Activated T-helper 2 cell treated with anti-CD3 and anti-CD28 coated beads, Interferon-gamma antibody, Interleukin-2, Interleukin-4, amounts not matched to agents 10 μg/mL and 5 μg/mL and 100 μg/mL, durations not matched to agents 14 hours and 24 hours and 36 hours (primary cell): ENCODE results near the gene SLC3A2. TPM values are rescaled to one million over a fixed set of nuclear protein-coding genes. Genes with fewer than 3 reads are reported as not detected.

Experiments used
- DNase-seq: peaks from one replicate; pipeline ENCODE4 v3.0.0; 2021; ENCODE audit warnings: low spot score
- H3K27ac Mint-ChIP-seq: one replicate; pipeline ENCODE4 v1.8.0; 2021; ENCODE audit warnings: mixed read lengths
- H3K27me3 Mint-ChIP-seq: one replicate; pipeline ENCODE4 v1.8.0; 2021; ENCODE audit warnings: low read depth, mixed read lengths
- H3K36me3 Mint-ChIP-seq: one replicate; pipeline ENCODE4 v1.8.0; 2021; ENCODE audit warnings: low read depth, mixed read lengths
- H3K4me1 Mint-ChIP-seq: one replicate; pipeline ENCODE4 v1.8.0; 2021; ENCODE audit warnings: low read depth, mixed read lengths
- H3K4me3 Mint-ChIP-seq: one replicate; pipeline ENCODE4 v1.8.0; 2021; ENCODE audit warnings: low read depth, mild to moderate bottlenecking, moderate library complexity, mixed read lengths
- H3K9me3 Mint-ChIP-seq: one replicate; pipeline ENCODE4 v1.8.0; 2021; ENCODE audit warnings: mixed read lengths
- intact Hi-C: fragments of 100-400 bp; cut with micrococcal nuclease; formaldehyde crosslinking; loops from one replicate; pipeline ENCODE4 v1.15.1; 2023
- total RNA-seq: library from RNA; stranded (reverse); gene quantifications from 2 replicates; pipeline ENCODE4 v1.2.3, GENCODE V29; 2022

SLC3A2 gene
- total RNA-seq, 1 donor from 2014 or later, result 286 TPM

- no peak for DNase-seq
- peaks cover 53% of the 10 kb centered on the region for H3K36me3 Mint-ChIP-seq
- no peaks in the 10 kb centered on the region for H3K9me3 Mint-ChIP-seq
- no peak overlapping the region for H3K27ac Mint-ChIP-seq
- H3K27me3 Mint-ChIP-seq, result peaks cover 2% of the 10 kb centered on the region
- no peak overlapping the region for H3K4me3 Mint-ChIP-seq
- peaks cover 20% of the 10 kb centered on the region for H3K4me1 Mint-ChIP-seq
- intact Hi-C loops, result no loop called here
Observed at GRCh38 chr11:62889484-62890437, 9.1 kb downstream of the SLC3A2 start.

GRCh38 chr11:62892077-62892922 is 11.6 kb downstream of the SLC3A2 start:
- no peak for DNase-seq
- H3K27me3 Mint-ChIP-seq, result peaks cover 8% of the 10 kb centered on the region
- intact Hi-C loops, result no loop called here

GRCh38 chr11:62895501-62895900 is 14.8 kb downstream of the SLC3A2 start:
- Mint-ChIP-seq H3K27me3 (peaks cover 16% of the 10 kb centered on the region), H3K9me3 (no peaks in the 10 kb centered on the region), H3K4me1 (peaks cover 10% of the 10 kb centered on the region), H3K36me3 (no peaks in the 10 kb centered on the region), H3K27ac (peak overlapping the region; percentile 1), H3K4me3 (no peak overlapping the region)
- intact Hi-C loops, result no loop called here
- DNase-seq, result no peak

More at GRCh38 chr11:62892077-62892922, 11.6 kb downstream of the SLC3A2 start:
- Mint-ChIP-seq H3K9me3 (no peaks in the 10 kb centered on the region), H3K4me1 (peaks cover 11% of the 10 kb centered on the region), H3K36me3 (peaks cover 28% of the 10 kb centered on the region), H3K27ac (no peak overlapping the region), H3K4me3 (no peak overlapping the region)

GRCh38 chr11:62896049-62896448 is 15.4 kb downstream of the SLC3A2 start:
- intact Hi-C loops, result no loop called here
- no peak for DNase-seq
- Mint-ChIP-seq H3K36me3 (no peaks in the 10 kb centered on the region), H3K27ac (no peak overlapping the region), H3K27me3 (peaks cover 16% of the 10 kb centered on the region), H3K9me3 (no peaks in the 10 kb centered on the region), H3K4me3 (no peak overlapping the region), H3K4me1 (peaks cover 10% of the 10 kb centered on the region)

- no peak overlapping the region for H3K27ac Mint-ChIP-seq
- intact Hi-C loops, result no loop called here
- peaks cover 10% of the 10 kb centered on the region for H3K4me1 Mint-ChIP-seq
- H3K9me3 Mint-ChIP-seq, result no peaks in the 10 kb centered on the region
- no peaks in the 10 kb centered on the region for H3K36me3 Mint-ChIP-seq
- DNase-seq, result no peak
- no peak overlapping the region for H3K4me3 Mint-ChIP-seq
- peaks cover 19% of the 10 kb centered on the region for H3K27me3 Mint-ChIP-seq
Observed at GRCh38 chr11:62897311-62897710, 16.6 kb downstream of the SLC3A2 start.

GRCh38 chr11:62898027-62898426 is 17.3 kb downstream of the SLC3A2 start:
- H3K4me3 Mint-ChIP-seq, result no peak overlapping the region
- intact Hi-C loops, result no loop called here
- H3K4me1 Mint-ChIP-seq, result peaks cover 14% of the 10 kb centered on the region
- no peaks in the 10 kb centered on the region for H3K36me3 Mint-ChIP-seq
- no peaks in the 10 kb centered on the region for H3K9me3 Mint-ChIP-seq
- no peak for DNase-seq
- H3K27me3 Mint-ChIP-seq, result peaks cover 19% of the 10 kb centered on the region
- H3K27ac Mint-ChIP-seq, result no peak overlapping the region

GRCh38 chr11:62902932-62903331 is 22.2 kb downstream of the SLC3A2 start:
- no peak overlapping the region for H3K4me3 Mint-ChIP-seq
- H3K4me1 Mint-ChIP-seq, result peaks cover 21% of the 10 kb centered on the region
- no peaks in the 10 kb centered on the region for H3K9me3 Mint-ChIP-seq
- peaks cover 15% of the 10 kb centered on the region for H3K27me3 Mint-ChIP-seq
- H3K27ac Mint-ChIP-seq, result no peak overlapping the region
- no peak for DNase-seq
- intact Hi-C loops, result loop anchor here (10.0 kb wide), 1 partner anchor 312 kb away; no protein-coding TSS in a partner anchor
- no peaks in the 10 kb centered on the region for H3K36me3 Mint-ChIP-seq

GRCh38 chr11:62905296-62905695 is 24.6 kb downstream of the SLC3A2 start:
- H3K4me3 Mint-ChIP-seq, result no peak overlapping the region
- intact Hi-C loops, result loop anchor here (10.0 kb wide), 1 partner anchor 310 kb away; no protein-coding TSS in a partner anchor
- H3K27ac Mint-ChIP-seq, result no peak overlapping the region
- no peak for DNase-seq
- H3K4me1 Mint-ChIP-seq, result peaks cover 21% of the 10 kb centered on the region
- no peaks in the 10 kb centered on the region for H3K9me3 Mint-ChIP-seq
- no peaks in the 10 kb centered on the region for H3K36me3 Mint-ChIP-seq
- peaks cover 12% of the 10 kb centered on the region for H3K27me3 Mint-ChIP-seq

- intact Hi-C loops, result loop anchor here (1.0 to 10.0 kb wide), 3 partner anchors 69 to 309 kb away; no protein-coding TSS in a partner anchor
- no peaks in the 10 kb centered on the region for H3K36me3 Mint-ChIP-seq
- H3K27ac Mint-ChIP-seq, result no peak overlapping the region
- peak; percentile 69 for DNase-seq
- H3K27me3 Mint-ChIP-seq, result peaks cover 9% of the 10 kb centered on the region
- peaks cover 21% of the 10 kb centered on the region for H3K4me1 Mint-ChIP-seq
- H3K9me3 Mint-ChIP-seq, result no peaks in the 10 kb centered on the region
- no peak overlapping the region for H3K4me3 Mint-ChIP-seq
Observed at GRCh38 chr11:62905927-62906531, 25.3 kb downstream of the SLC3A2 start.

GRCh38 chr11:62908468-62909072 is 27.9 kb downstream of the SLC3A2 start:
- Mint-ChIP-seq H3K4me3 (no peak overlapping the region), H3K27ac (no peak overlapping the region)

GRCh38 chr11:62909107-62909894 is 28.6 kb downstream of the SLC3A2 start:
- H3K9me3 Mint-ChIP-seq, result no peaks in the 10 kb centered on the region
- no peaks in the 10 kb centered on the region for H3K36me3 Mint-ChIP-seq
- H3K27me3 Mint-ChIP-seq, result peaks cover 11% of the 10 kb centered on the region
- H3K4me3 Mint-ChIP-seq, result no peak overlapping the region
- DNase-seq, result no peak
- peaks cover 11% of the 10 kb centered on the region for H3K4me1 Mint-ChIP-seq
- intact Hi-C loops, result loop anchor here (10.0 kb wide), 1 partner anchor 306 kb away; no protein-coding TSS in a partner anchor
- no peak overlapping the region for H3K27ac Mint-ChIP-seq

More at GRCh38 chr11:62908468-62909072, 27.9 kb downstream of the SLC3A2 start:
- DNase-seq, result no peak
- H3K36me3 Mint-ChIP-seq, result no peaks in the 10 kb centered on the region
- peaks cover 11% of the 10 kb centered on the region for H3K27me3 Mint-ChIP-seq
- H3K9me3 Mint-ChIP-seq, result no peaks in the 10 kb centered on the region
- intact Hi-C loops, result loop anchor here (10.0 kb wide), 1 partner anchor 306 kb away; no protein-coding TSS in a partner anchor
- H3K4me1 Mint-ChIP-seq, result peaks cover 11% of the 10 kb centered on the region
